Measurements from ENCODE around the gene EPHA6.

GRCh38 chr3:97009427-97010019 lies 195.1 kb downstream of the EPHA6 start:
- TF ChIP-seq POLR2A (IDR thresholded peaks at IDR 0.05) (no peak), CTCF (IDR thresholded peaks at IDR 0.05) (no peak)
